SK-N-SH treated with all-trans-retinoic acid at 6 μM for 48 hours (cell line): ENCODE results near the gene PRKCE.

ENCODE experiments used
- ATAC-seq: fragments of 200-7000 bp; cut with Tn5 transposase; 3 replicates; pipeline ENCODE4 v1.9.1; 2020; ENCODE audit warnings: mild to moderate bottlenecking, moderate library complexity
- ARNTL ChIP-seq: fragments of 450-650 bp; formaldehyde crosslinking; IDR thresholded peaks from 2 replicates; pipeline ENCODE4 v1.5.0; 2020; ENCODE audit warnings: low read depth, mild to moderate bottlenecking, moderate library complexity, borderline replicate concordance
- BACH2 ChIP-seq: fragments of 250-450 bp; sonication (Bioruptor Pico); IDR thresholded peaks from 2 replicates; pipeline ENCODE4 v1.9.0; 2021; ENCODE audit warnings: mild to moderate bottlenecking, borderline replicate concordance
- CREB5 ChIP-seq: fragments of 250-450 bp; sonication (Bioruptor Pico); IDR thresholded peaks from 2 replicates; pipeline ENCODE4 v1.5.1; 2020; ENCODE audit warnings: low read depth, mild to moderate bottlenecking, moderate library complexity
- CSDC2 ChIP-seq: fragments of 250-450 bp; sonication (Bioruptor Pico); IDR thresholded peaks from 2 replicates; pipeline ENCODE4 v1.5.0; 2020; ENCODE audit warnings: mild to moderate bottlenecking, moderate library complexity
- CSRNP3 ChIP-seq: fragments of 250-450 bp; sonication (Bioruptor Pico); IDR thresholded peaks from 2 replicates; pipeline ENCODE4 v1.5.1; 2021; ENCODE audit warnings: mild to moderate bottlenecking, moderate library complexity
- ESRRG ChIP-seq: fragments of 250-450 bp; sonication (Bioruptor Pico); IDR thresholded peaks from 2 replicates; pipeline ENCODE4 v1.6.1; 2021; ENCODE audit warnings: mild to moderate bottlenecking
- GLIS3 ChIP-seq: fragments of 250-450 bp; sonication (Bioruptor Pico); IDR thresholded peaks from 2 replicates; pipeline ENCODE4 v1.5.0; 2020; ENCODE audit warnings: mild to moderate bottlenecking, moderate library complexity
- ISL1 ChIP-seq: fragments of 250-450 bp; sonication (Bioruptor Pico); IDR thresholded peaks from 2 replicates; pipeline ENCODE4 v2.1.2; 2022; ENCODE audit warnings: mild to moderate bottlenecking, moderate library complexity
- PPARA ChIP-seq: fragments of 250-450 bp; sonication (Bioruptor Pico); IDR thresholded peaks from 2 replicates; pipeline ENCODE4 v1.5.0; 2020; ENCODE audit warnings: mild to moderate bottlenecking, borderline replicate concordance
- TCF4 ChIP-seq: fragments of 250-450 bp; sonication (Bioruptor Pico); IDR thresholded peaks from 2 replicates; pipeline ENCODE4 v1.8.0; 2021; ENCODE audit warnings: mild to moderate bottlenecking, moderate library complexity, borderline replicate concordance
- TOX ChIP-seq: fragments of 250-450 bp; sonication (Bioruptor Pico); IDR thresholded peaks from 2 replicates; pipeline ENCODE4 v1.8.0; 2021; ENCODE audit warnings: mild to moderate bottlenecking, moderate library complexity, borderline replicate concordance
- TSHZ2 ChIP-seq: fragments of 250-450 bp; sonication (Bioruptor Pico); IDR thresholded peaks from 2 replicates; pipeline ENCODE4 v1.5.0; 2020; ENCODE audit warnings: mild to moderate bottlenecking, moderate library complexity
- ZFP3 ChIP-seq: fragments of 250-450 bp; sonication (Bioruptor Pico); IDR thresholded peaks from 2 replicates; pipeline ENCODE4 v1.5.0; 2020; ENCODE audit warnings: mild to moderate bottlenecking, moderate library complexity
- ZFP30 ChIP-seq: fragments of 450-650 bp; formaldehyde crosslinking; IDR thresholded peaks from 2 replicates; pipeline ENCODE4 v1.5.0; 2022; ENCODE audit warnings: mild to moderate bottlenecking, moderate library complexity
- ZNF565 ChIP-seq: fragments of 450-650 bp; formaldehyde crosslinking; conservative IDR thresholded peaks from 2 replicates; pipeline ENCODE4 v1.5.0; 2020; ENCODE audit warnings: low read depth, mild to moderate bottlenecking, moderate library complexity
- TF ChIP-seq, protein P1 (sequence below): fragments of 250-450 bp; sonication (Bioruptor Pico); IDR thresholded peaks from 2 replicates; pipeline ENCODE4 v1.8.0; 2021; ENCODE audit warnings: low read depth, mild to moderate bottlenecking, moderate library complexity, borderline replicate concordance
- TF ChIP-seq, protein P2 (sequence below): fragments of 250-450 bp; sonication (Bioruptor Pico); IDR thresholded peaks from 2 replicates; pipeline ENCODE4 v1.8.0; 2020; ENCODE audit warnings: mild to moderate bottlenecking, moderate library complexity, borderline replicate concordance

PRKCE gene

GRCh38 chr2:45650851-45651414 lies 542 bp upstream of the PRKCE start:
- TF ChIP-seq ZNF565 (CRISPR knock-in tag) (no peak), BACH2 (CRISPR knock-in tag) (no peak), GLIS3 (CRISPR knock-in tag) (peak; percentile 85; the same call in 1 of the 2 replicates), ISL1 (CRISPR knock-in tag) (peak; percentile 49), TSHZ2 (CRISPR knock-in tag) (peak; percentile 89; the same call in 1 of the 2 replicates), CSDC2 (peak; percentile 89; the same call in 1 of the 2 replicates), ZFP3 (CRISPR knock-in tag) (peak; percentile 62; the same call in 1 of the 2 replicates), ZFP30 (CRISPR knock-in tag) (0 out of 2 replicates have a peak, but pooled peaks have one; percentile 13)
- TF ChIP-seq, all 23 proteins: peak for 6
- peak; percentile 82 for ATAC-seq

DNA sequence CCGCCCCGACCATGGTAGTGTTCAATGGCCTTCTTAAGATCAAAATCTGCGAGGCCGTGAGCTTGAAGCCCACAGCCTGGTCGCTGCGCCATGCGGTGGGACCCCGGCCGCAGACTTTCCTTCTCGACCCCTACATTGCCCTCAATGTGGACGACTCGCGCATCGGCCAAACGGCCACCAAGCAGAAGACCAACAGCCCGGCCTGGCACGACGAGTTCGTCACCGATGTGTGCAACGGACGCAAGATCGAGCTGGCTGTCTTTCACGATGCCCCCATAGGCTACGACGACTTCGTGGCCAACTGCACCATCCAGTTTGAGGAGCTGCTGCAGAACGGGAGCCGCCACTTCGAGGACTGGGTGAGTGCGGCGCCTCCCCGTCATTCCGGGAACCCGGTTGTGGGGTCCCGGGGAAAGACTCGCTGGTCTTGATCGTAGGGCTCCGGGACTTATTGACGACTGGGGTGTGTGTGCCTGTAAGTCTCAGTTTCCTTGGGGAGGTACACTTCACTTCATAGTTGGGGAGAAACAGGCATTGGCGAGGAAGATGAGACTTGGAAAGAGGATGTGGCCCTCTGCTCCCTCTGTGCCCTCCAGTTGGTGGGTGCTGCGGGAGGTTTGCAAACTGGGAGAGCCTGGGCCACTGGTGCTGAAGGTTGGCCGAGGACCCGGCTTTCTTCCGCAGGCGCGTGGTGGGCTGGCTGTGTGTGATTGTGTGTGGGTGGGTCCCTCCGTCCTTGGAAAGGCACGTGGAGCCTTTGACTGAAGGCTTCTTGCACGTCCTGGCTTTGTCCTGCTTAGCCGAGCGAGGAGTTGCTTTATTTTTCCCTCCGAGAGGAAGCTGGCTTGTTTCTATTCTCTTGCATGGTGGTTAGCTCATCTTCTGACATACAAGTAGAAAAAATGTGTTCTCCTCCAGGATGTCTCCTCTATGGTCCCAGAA lies 886 bp downstream of the PRKCE start:
- peak; percentile 1; the same call in 1 of the 3 replicates for ATAC-seq

More for the DNA sequence above, 886 bp downstream of the PRKCE start:
- no peak for TF ChIP-seq ZFP3 (CRISPR knock-in tag)
- no peak for TF ChIP-seq ARNTL (CRISPR knock-in tag)
- TF ChIP-seq CSRNP3 (CRISPR knock-in tag) = no peak
- TF ChIP-seq, protein P1, sequence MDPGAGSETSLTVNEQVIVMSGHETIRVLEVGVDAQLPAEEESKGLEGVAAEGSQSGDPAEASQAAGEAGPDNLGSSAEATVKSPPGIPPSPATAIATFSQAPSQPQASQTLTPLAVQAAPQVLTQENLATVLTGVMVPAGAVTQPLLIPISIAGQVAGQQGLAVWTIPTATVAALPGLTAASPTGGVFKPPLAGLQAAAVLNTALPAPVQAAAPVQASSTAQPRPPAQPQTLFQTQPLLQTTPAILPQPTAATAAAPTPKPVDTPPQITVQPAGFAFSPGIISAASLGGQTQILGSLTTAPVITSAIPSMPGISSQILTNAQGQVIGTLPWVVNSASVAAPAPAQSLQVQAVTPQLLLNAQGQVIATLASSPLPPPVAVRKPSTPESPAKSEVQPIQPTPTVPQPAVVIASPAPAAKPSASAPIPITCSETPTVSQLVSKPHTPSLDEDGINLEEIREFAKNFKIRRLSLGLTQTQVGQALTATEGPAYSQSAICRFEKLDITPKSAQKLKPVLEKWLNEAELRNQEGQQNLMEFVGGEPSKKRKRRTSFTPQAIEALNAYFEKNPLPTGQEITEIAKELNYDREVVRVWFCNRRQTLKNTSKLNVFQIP (CRISPR knock-in tag) = no peak
- no peak for TF ChIP-seq GLIS3 (CRISPR knock-in tag)
- no peak for TF ChIP-seq PPARA (CRISPR knock-in tag)
- TF ChIP-seq TOX (CRISPR knock-in tag) = no peak
- no peak for TF ChIP-seq ZFP30 (CRISPR knock-in tag)
- no peak for TF ChIP-seq TCF4
- TF ChIP-seq TSHZ2 (CRISPR knock-in tag) = no peak
- no peak for TF ChIP-seq CREB5 (CRISPR knock-in tag)
- TF ChIP-seq, protein P2, sequence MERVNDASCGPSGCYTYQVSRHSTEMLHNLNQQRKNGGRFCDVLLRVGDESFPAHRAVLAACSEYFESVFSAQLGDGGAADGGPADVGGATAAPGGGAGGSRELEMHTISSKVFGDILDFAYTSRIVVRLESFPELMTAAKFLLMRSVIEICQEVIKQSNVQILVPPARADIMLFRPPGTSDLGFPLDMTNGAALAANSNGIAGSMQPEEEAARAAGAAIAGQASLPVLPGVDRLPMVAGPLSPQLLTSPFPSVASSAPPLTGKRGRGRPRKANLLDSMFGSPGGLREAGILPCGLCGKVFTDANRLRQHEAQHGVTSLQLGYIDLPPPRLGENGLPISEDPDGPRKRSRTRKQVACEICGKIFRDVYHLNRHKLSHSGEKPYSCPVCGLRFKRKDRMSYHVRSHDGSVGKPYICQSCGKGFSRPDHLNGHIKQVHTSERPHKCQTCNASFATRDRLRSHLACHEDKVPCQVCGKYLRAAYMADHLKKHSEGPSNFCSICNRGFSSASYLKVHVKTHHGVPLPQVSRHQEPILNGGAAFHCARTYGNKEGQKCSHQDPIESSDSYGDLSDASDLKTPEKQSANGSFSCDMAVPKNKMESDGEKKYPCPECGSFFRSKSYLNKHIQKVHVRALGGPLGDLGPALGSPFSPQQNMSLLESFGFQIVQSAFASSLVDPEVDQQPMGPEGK (CRISPR knock-in tag) = no peak
- no peak for TF ChIP-seq ESRRG (CRISPR knock-in tag)
- TF ChIP-seq CSDC2 = no peak
